Activated naive CD4-positive, alpha-beta T cell treated with anti-CD3 and anti-CD28 coated beads for 36 hours (primary cell): ENCODE data around the gene KLHDC8A. TPM values are rescaled to one million over a fixed set of nuclear protein-coding genes. Genes with fewer than 3 reads are reported as not detected.
A peak's percentile ranks its signal among the peaks of the same experiment; 100 is the strongest.

Experiments
- CTCF ChIA-PET: fragments of 350-600 bp; sonication (Branson Sonifier 250); formaldehyde crosslinking; loops from one replicate; lab custom pipeline; 2021; ENCODE audit warnings: antibody characterized with exemption; lab: Charles Lee
- DNase-seq: peaks from one replicate; pipeline ENCODE4 v3.0.0-alpha.2; 2020
- H3K27ac Mint-ChIP-seq: one replicate; pipeline ENCODE4 v1.8.0; 2021; ENCODE audit warnings: mild to moderate bottlenecking, mixed read lengths
- H3K27me3 Mint-ChIP-seq: one replicate; pipeline ENCODE4 v1.8.0; 2021; ENCODE audit warnings: low read depth, mixed read lengths
- H3K36me3 Mint-ChIP-seq: one replicate; pipeline ENCODE4 v1.8.0; 2021; ENCODE audit warnings: low read depth, mixed read lengths
- H3K4me1 Mint-ChIP-seq: one replicate; pipeline ENCODE4 v1.8.0; 2021; ENCODE audit warnings: low read depth, mixed read lengths
- H3K4me3 Mint-ChIP-seq: one replicate; pipeline ENCODE4 v1.8.0; 2021; ENCODE audit warnings: mild to moderate bottlenecking, moderate library complexity, mixed read lengths
- H3K9me3 Mint-ChIP-seq: one replicate; pipeline ENCODE4 v1.8.0; 2021; ENCODE audit warnings: mixed read lengths
- intact Hi-C: fragments of 100-400 bp; cut with micrococcal nuclease; formaldehyde crosslinking; loops from one replicate; pipeline ENCODE4 v1.15.1; 2023
- total RNA-seq, 2 experiments: library from RNA; stranded (reverse); gene quantifications; one replicate each; pipeline ENCODE4 v1.2.3, GENCODE V29; 2021

KLHDC8A gene
- total RNA-seq, 2 experiments from 2014 or later, result not detected

DNA sequence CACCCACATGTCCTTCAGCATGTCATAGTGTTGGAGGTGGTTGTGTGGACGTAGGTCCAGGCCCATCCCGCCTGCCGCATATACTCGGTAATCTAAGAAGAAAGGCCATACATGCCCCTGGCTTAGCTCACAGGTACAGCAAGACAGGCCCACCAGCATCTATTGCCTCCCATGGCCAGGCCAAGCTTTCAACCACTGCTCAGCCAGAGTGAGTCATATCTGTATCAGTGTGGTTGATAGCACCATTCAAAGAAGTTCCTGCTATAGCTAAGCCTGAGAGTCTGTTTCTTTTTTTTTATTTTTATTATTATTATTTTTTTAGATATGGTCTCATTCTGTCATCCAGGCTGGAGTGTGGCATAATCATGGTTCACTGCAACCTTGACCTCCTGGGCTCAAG lies 17.0 kb downstream of the KLHDC8A start:
- Mint-ChIP-seq H3K27ac (no peak overlapping the region), H3K4me1 (peaks cover 8% of the 10 kb centered on the region), H3K27me3 (peaks cover 19% of the 10 kb centered on the region), H3K36me3 (no peaks in the 10 kb centered on the region), H3K9me3 (no peaks in the 10 kb centered on the region), H3K4me3 (no peak overlapping the region)
- no peak for DNase-seq
- CTCF ChIA-PET, result interaction anchor here (0.6 to 8.7 kb wide), 7 partner anchors 15 to 318 kb away, joined by 3 to 73 read pairs (median 10); partner anchors contain the start of gene NUAK2
- intact Hi-C loops, result loop anchor here (5.0 kb wide), 1 partner anchor 352 kb away; no protein-coding TSS in a partner anchor

DNA sequence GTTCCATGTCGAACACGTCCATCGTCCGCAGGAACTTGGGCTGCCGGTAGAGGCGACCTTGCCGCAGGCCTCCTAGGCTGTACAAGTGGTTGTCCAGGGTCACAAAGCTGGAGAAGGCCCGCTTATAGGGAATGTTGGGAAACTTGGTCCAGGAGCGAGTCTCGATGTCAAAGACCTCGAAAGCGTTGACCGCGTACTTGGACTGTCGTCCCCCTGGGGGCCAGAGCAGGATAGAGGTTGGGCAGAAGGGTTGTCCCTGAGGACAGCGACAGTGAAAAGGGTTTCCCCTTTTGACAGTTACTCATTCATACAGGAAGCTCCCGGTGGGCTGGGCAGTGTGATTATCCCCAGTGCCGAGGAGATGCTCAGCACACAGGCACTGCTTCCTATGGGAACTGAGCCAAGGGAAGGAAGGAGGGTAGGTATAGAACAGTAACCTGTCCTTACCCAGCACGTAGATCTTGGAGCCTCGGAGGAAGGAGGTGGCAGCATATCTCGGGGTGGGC lies 17.5 kb downstream of the KLHDC8A start:
- H3K4me3 Mint-ChIP-seq, result no peak overlapping the region
- H3K4me1 Mint-ChIP-seq, result peaks cover 5% of the 10 kb centered on the region
- intact Hi-C loops, result loop anchor here (5.0 kb wide), 1 partner anchor 352 kb away; no protein-coding TSS in a partner anchor
- no peak for DNase-seq
- no peak overlapping the region for H3K27ac Mint-ChIP-seq
- no peaks in the 10 kb centered on the region for H3K9me3 Mint-ChIP-seq
- no peaks in the 10 kb centered on the region for H3K36me3 Mint-ChIP-seq
- H3K27me3 Mint-ChIP-seq, result peaks cover 14% of the 10 kb centered on the region
- CTCF ChIA-PET, result interaction anchor here (0.6 to 8.7 kb wide), 7 partner anchors 15 to 319 kb away, joined by 3 to 73 read pairs (median 10); partner anchors contain the start of gene NUAK2

DNA sequence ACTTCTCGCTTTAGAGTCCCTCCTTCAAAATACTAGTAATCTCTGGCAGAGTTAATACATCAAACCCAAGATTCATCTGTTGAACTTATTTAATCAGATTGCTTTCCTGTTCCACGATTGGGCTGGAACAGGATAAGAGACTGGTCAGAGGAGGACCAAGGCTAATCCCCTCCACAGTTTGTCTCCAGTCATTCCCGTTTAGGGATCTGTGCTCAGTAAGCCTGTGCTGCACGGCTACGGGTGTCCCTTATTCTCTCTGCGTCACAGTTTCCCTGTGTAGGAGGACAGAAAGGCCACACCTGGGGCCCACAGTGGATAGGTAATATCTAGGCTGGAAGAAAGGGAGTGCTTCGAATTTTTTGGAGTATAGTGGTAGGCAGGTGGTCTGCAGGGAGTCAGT lies 18.7 kb downstream of the KLHDC8A start:
- H3K9me3 Mint-ChIP-seq, result no peaks in the 10 kb centered on the region
- DNase-seq, result no peak
- intact Hi-C loops, result loop anchor here (5.0 kb wide), 1 partner anchor 351 kb away; no protein-coding TSS in a partner anchor
- CTCF ChIA-PET, result interaction anchor here (1.4 to 8.7 kb wide), 8 partner anchors 9 to 186 kb away, joined by 3 to 73 read pairs (median 58); partner anchors contain the start of gene NUAK2
- no peak overlapping the region for H3K4me3 Mint-ChIP-seq
- H3K36me3 Mint-ChIP-seq, result no peaks in the 10 kb centered on the region
- H3K27me3 Mint-ChIP-seq, result peaks cover 9% of the 10 kb centered on the region
- no peak overlapping the region for H3K27ac Mint-ChIP-seq
- peaks cover 4% of the 10 kb centered on the region for H3K4me1 Mint-ChIP-seq

DNA sequence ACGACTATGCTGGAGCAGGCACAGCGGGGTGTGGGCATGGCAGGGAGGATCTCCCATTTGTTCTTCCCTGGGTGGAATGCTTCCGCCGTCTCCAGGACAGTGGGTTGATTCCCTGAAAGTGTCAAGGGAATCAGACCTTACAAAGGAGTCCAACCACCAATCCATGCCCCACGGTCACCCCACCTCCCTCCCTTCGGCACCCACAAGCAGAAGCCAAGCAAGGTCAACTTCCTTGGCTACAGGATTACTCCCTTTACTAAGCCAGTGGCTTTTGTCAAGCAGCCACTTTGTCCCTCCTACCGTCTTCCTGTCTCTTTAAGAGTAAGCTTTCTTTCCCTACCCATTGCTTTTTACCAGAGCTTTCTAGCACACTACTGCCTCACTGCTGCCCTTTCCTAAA lies 19.2 kb downstream of the KLHDC8A start:
- intact Hi-C loops, result loop anchor here (5.0 kb wide), 1 partner anchor 350 kb away; no protein-coding TSS in a partner anchor
- Mint-ChIP-seq H3K9me3 (no peaks in the 10 kb centered on the region), H3K36me3 (no peaks in the 10 kb centered on the region), H3K4me1 (peaks cover under 1% of the 10 kb centered on the region), H3K27ac (no peak overlapping the region), H3K4me3 (no peak overlapping the region), H3K27me3 (peaks cover 4% of the 10 kb centered on the region)
- CTCF ChIA-PET, result interaction anchor here (1.3 to 8.7 kb wide), 14 partner anchors 9 to 187 kb away, joined by 3 to 73 read pairs (median 6); partner anchors contain the start of gene NUAK2
- no peak for DNase-seq

DNA sequence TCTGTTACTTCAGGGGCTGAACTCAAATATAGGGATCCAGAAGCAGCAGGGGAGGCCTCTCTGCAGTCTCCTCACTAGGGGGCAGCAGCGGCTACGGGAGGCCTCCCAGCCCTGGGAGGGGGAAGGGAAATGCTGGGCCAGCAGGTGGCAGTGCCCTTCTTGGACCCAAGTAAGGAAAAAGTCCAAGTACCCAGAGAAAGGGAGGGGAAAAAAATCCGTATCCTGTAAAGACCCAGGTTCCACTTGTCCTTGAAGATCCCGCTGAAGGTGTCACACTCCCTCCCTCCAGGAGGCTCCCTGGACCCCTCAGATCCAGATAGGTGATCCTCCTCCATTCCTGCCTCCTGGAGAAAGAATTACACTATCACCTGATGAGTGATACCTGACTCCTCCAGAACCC lies 21.0 kb downstream of the KLHDC8A start:
- intact Hi-C loops, result loop anchor here (1.0 to 5.0 kb wide), 5 partner anchors 19 to 348 kb away; no protein-coding TSS in a partner anchor
- no peak overlapping the region for H3K4me3 Mint-ChIP-seq
- H3K9me3 Mint-ChIP-seq, result no peaks in the 10 kb centered on the region

DNA sequence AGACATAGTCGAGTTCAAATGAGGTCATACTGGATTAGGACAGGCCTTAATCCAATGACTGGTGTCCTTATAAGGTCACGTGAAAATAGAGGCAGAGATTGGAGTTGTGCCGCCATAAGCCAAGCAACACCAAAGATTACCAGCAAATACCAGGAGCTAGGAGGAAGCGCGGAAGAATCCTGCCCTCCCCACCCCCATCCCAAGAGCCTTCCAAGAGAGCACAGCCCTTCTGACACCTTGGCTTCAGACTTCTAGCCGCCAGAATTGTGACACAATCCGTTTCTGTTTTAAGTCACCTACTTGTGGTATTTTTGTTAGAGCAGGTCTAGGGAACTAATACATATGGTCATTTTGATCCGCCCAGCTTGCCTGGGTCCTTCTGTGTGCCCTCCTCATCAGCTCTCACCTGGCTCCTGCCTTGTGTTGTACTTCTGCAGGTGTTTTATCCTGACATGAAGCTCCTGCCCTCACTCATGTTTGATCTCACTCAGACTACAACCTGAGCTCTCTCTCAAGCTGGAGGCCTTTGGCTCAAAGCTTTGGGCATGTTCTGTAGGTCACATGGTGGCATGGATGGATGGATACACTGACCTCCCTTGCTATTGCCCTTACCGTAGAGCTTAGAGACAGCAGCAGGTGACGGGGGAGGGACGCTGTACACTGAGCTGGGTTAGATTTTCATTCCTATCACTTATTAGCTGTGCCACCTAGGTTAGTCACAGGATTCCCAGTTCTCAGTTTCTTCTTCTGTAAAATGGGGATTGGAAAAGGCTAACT lies 24.5 kb downstream of the KLHDC8A start:
- Mint-ChIP-seq H3K27me3 (no peaks in the 10 kb centered on the region), H3K9me3 (no peaks in the 10 kb centered on the region), H3K4me3 (no peak overlapping the region), H3K4me1 (no peaks in the 10 kb centered on the region), H3K36me3 (no peaks in the 10 kb centered on the region), H3K27ac (no peak overlapping the region)
- intact Hi-C loops, result no loop called here
- DNase-seq, result no peak
- CTCF ChIA-PET, result interaction anchor here (0.7 to 23.5 kb wide), 10 partner anchors 10 to 192 kb away, joined by 3 to 948 read pairs (median 4); partner anchors contain the start of gene NUAK2

More for the DNA sequence above, 21.0 kb downstream of the KLHDC8A start:
- Mint-ChIP-seq H3K36me3 (no peaks in the 10 kb centered on the region), H3K4me1 (no peaks in the 10 kb centered on the region), H3K27ac (no peak overlapping the region), H3K27me3 (no peaks in the 10 kb centered on the region)
- CTCF ChIA-PET, result interaction anchor here (0.6 to 8.7 kb wide), 52 partner anchors 9 to 1128 kb away, joined by 3 to 73 read pairs (median 3); partner anchors contain the start of genes ELK4 and NUAK2
- peak; percentile 92 for DNase-seq

DNA sequence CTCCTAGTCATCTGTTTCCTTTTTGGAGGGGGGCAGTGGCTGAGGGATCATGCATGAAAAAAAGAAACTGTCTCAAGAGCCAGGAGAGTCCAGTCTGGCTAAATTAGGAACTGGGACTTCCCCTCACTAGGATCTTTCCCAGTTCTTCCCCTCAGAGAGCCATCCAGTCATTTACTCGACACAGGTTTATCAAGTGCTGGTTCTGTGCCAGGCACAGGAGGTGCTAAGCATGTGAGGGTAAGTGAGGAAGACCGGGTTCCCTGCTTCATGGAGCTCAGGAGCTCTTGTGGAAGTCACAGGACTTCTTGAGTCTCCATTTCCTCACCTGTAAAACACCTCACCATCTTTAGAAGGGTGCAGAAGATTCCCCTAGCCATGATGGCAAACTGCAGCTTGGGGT lies 26.6 kb downstream of the KLHDC8A start:
- Mint-ChIP-seq H3K27me3 (no peaks in the 10 kb centered on the region), H3K36me3 (no peaks in the 10 kb centered on the region), H3K27ac (no peak overlapping the region), H3K9me3 (no peaks in the 10 kb centered on the region), H3K4me1 (peaks cover 5% of the 10 kb centered on the region), H3K4me3 (no peak overlapping the region)
- intact Hi-C loops, result no loop called here
- CTCF ChIA-PET, result interaction anchor here (0.7 to 23.5 kb wide), 3 partner anchors 52 to 1968 kb away, joined by 3 to 948 read pairs (median 4); no protein-coding TSS in a partner anchor
- no peak for DNase-seq

DNA sequence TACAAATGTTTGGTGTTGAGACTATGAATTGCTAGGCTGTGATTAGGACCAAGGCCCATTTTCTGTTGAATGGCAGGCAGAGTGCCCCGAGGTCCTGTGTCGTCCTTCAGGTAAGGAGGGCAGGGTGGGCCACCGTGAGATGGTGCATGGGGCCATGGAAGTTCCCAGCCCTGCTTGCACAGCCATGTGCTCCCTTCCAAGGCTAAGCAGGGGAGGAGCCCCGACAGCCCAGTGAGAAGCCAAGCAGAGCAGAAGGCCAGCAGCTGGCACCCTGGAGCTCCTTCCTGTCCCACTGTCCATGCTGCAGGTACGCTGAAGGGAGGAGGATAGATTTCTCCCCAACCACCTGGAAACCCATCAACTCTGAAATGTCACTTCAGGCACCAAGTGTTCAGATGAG lies 27.0 kb downstream of the KLHDC8A start:
- intact Hi-C loops, result no loop called here

DNA sequence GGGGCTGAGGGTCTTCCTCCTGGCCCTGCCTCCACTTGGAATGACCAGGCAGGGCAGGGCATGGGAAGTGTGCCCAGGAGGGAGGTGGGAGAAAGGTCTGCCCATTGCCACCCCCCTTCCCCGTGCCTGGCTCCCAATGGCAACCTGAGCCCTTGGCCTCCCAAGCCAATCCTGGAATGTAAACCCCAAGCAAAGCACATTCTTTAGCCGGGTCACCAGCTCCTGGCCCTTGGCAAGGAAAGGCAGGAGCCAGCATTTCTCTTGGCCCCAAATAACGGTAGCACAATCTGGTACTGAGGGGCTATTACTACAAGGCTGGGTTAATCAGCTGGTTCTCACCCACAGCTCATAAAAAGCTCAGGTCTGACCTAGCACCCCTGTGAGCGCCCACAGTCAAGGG lies 28.2 kb downstream of the KLHDC8A start:
- Mint-ChIP-seq H3K36me3 (no peaks in the 10 kb centered on the region), H3K4me3 (no peak overlapping the region), H3K27me3 (no peaks in the 10 kb centered on the region), H3K27ac (no peak overlapping the region), H3K9me3 (no peaks in the 10 kb centered on the region), H3K4me1 (peaks cover 17% of the 10 kb centered on the region)
- intact Hi-C loops, result no loop called here
- DNase-seq, result no peak
- CTCF ChIA-PET, result interaction anchor here (1.0 to 23.5 kb wide), 4 partner anchors 9 to 157 kb away, joined by 3 to 948 read pairs (median 3); no protein-coding TSS in a partner anchor

More for the DNA sequence above, 27.0 kb downstream of the KLHDC8A start:
- Mint-ChIP-seq H3K4me3 (no peak overlapping the region), H3K4me1 (peaks cover 9% of the 10 kb centered on the region), H3K27me3 (no peaks in the 10 kb centered on the region), H3K9me3 (no peaks in the 10 kb centered on the region), H3K36me3 (no peaks in the 10 kb centered on the region), H3K27ac (no peak overlapping the region)
- no peak for DNase-seq
- CTCF ChIA-PET, result interaction anchor here (0.7 to 23.5 kb wide), 3 partner anchors 51 to 1967 kb away, joined by 3 to 948 read pairs (median 4); no protein-coding TSS in a partner anchor

DNA sequence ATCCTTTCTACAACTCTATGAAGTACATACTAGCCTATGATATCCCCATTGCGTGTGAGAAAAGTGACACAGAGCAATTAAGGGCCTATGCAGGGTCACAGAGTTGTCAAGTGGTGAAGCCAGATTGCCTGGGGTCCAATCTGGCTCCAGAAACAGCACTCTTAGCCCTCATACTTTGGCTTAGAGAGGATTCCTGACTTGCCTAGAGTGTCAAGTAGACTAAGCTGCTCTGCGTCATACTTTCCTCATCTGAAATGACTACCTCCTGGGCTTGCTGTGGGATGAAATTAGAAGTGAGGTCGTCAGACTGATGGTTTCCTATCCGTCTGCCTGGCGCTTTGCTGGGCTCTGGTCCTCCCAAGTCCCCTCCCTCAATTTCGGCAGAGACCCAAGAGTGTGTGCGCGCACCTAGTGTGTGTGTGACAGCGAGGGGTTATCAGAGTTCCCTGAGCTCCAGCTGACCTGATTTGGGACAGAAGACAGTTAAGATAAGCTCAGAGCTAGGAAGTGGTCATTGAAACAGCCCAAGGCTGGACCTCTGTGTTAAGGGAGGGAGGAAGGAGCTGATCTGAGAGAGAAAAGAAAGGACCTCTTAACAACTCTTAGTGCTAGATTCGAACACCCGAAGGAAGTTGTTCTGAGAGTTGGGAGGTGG lies 29.8 kb downstream of the KLHDC8A start:
- Mint-ChIP-seq H3K4me3 (no peak overlapping the region), H3K27ac (no peak overlapping the region), H3K36me3 (no peaks in the 10 kb centered on the region), H3K4me1 (peaks cover 19% of the 10 kb centered on the region), H3K9me3 (no peaks in the 10 kb centered on the region), H3K27me3 (no peaks in the 10 kb centered on the region)
- no peak for DNase-seq
- intact Hi-C loops, result no loop called here
- CTCF ChIA-PET, result interaction anchor here (0.7 to 23.5 kb wide), 7 partner anchors 9 to 198 kb away, joined by 3 to 948 read pairs (median 15); partner anchors contain the start of gene TMCC2

DNA sequence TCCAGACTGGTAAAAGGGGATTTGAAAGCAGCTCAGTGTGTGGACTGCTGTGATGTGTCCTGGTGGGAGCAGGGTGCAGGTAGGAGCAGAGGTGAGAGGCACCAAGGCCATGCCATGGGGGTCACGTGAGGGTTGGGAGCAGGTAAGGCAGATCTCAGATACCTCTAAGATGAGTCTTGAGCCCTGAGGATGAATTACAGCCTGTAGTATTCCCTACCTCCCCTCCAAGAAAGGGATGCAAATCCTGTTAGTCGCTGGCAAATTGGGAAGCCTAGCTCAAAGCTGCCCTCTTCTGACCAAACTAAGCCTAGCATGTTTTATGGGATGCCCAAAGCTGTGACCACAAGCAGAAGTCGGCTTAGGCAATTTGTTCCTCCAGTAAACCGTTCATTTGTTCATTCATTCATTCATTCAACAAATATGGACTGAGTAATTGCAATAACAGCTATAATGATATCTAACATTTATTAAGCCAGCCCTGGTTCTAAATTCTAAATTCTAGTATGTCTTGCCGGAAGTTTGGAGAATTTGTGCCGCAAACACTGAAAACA lies 31.3 kb downstream of the KLHDC8A start:
- Mint-ChIP-seq H3K4me3 (no peak overlapping the region), H3K4me1 (peaks cover 21% of the 10 kb centered on the region), H3K27ac (no peak overlapping the region), H3K36me3 (peaks cover 4% of the 10 kb centered on the region), H3K9me3 (no peaks in the 10 kb centered on the region), H3K27me3 (no peaks in the 10 kb centered on the region)
- peak; percentile 80 for DNase-seq
- intact Hi-C loops, result loop anchor here (1.0 kb wide), 1 partner anchor 52 kb away; no protein-coding TSS in a partner anchor
- CTCF ChIA-PET, result interaction anchor here (0.6 to 23.5 kb wide), 33 partner anchors 10 to 266 kb away, joined by 3 to 948 read pairs (median 5); partner anchors contain the start of gene TMCC2
